SH-SY5Y (cell line): ENCODE results near the gene NR1H4.

ENCODE experiments used
- GATA2 ChIP-seq: IDR thresholded peaks from 2 replicates; pipeline ENCODE4 v1.6.1; 2011; ENCODE audit warnings: mild to moderate bottlenecking, low read depth, low read length
- GATA3 ChIP-seq: IDR thresholded peaks from 2 replicates; pipeline ENCODE4 v1.6.1; 2011; ENCODE audit warnings: low read depth, mild to moderate bottlenecking, low read length, moderate library complexity

DNA sequence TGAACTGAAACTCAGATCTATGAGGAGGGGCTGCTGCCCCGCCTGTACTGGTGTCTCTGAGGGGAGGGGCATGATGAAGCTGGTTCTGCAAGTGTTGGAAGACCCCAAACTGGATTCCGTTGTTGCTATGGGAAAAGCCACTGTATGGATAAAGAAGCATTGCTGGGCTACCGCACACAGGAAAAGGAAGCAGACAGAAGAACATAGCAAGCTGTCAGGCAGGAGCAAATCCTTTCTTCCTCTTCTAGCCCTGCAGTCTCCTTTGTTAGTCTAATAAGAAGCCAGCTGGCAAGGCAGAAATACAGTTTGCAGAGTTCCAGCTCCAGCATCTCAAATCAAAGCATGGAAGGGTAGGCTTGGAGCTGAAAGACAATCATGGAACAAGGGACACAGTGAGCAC is 26.3 kb upstream of the NR1H4 start:
- TF ChIP-seq GATA2 (no peak), GATA3 (no peak)
